Type B pancreatic cell (in vitro differentiated cells): ENCODE measurements around the gene DENND6B. TPM values are rescaled to one million over a fixed set of nuclear protein-coding genes. Genes with fewer than 3 reads are reported as not detected.
A peak's percentile ranks its signal among the peaks of the same experiment; 100 is the strongest.
"Not testable (repeated sequence)": the region's sequence is repeated elsewhere in the genome, so short reads cannot be mapped to it uniquely, and the experiment has no call there.

ENCODE experiments used
- DNase-seq: peaks from one replicate; pipeline ENCODE4 v3.0.0; 2021; ENCODE audit warnings: mixed read lengths; ENCODE audit not compliant: unreplicated experiment; ENCODE audit errors: extremely low spot score
- H3K27ac Mint-ChIP-seq: 2 replicates; pipeline ENCODE4 v1.8.0; 2021; ENCODE audit warnings: mild to moderate bottlenecking, mixed read lengths
- H3K27me3 Mint-ChIP-seq: 2 replicates; pipeline ENCODE4 v1.8.0; 2021; ENCODE audit warnings: mixed read lengths
- H3K36me3 Mint-ChIP-seq: 2 replicates; pipeline ENCODE4 v1.8.0; 2021; ENCODE audit warnings: mixed read lengths
- H3K4me1 Mint-ChIP-seq: one replicate; pipeline ENCODE4 v1.8.0; 2021; ENCODE audit warnings: mixed read lengths; ENCODE audit not compliant: unreplicated experiment
- H3K4me3 Mint-ChIP-seq: 2 replicates; pipeline ENCODE4 v1.8.0; 2021; ENCODE audit warnings: mild to moderate bottlenecking, mixed read lengths
- H3K9me3 Mint-ChIP-seq: 2 replicates; pipeline ENCODE4 v1.8.0; 2021; ENCODE audit warnings: mixed read lengths
- long read RNA-seq: library from polyadenylated mRNA; unstranded; transcript quantifications from one replicate; pipeline ENCODE4 v2.0.0, GENCODE V29; 2020
- total RNA-seq: library from RNA; stranded (reverse); gene quantifications from 2 replicates; pipeline ENCODE4 v1.2.1, GENCODE V29; 2021; ENCODE audit warnings: low replicate concordance
- TF ChIP-seq, protein P1 (sequence below): fragments of 200-600 bp; sonication (generic); conservative IDR thresholded peaks from 2 replicates; pipeline ENCODE4 v1.5.0; 2021; ENCODE audit warnings: antibody characterized with exemption, mild to moderate bottlenecking

DENND6B gene
- 22.1 and 25.6 TPM in 2 replicates for total RNA-seq
- long read RNA-seq, full-length matches to known transcripts: 2 of 4 reads
- long read RNA-seq, partial matches to known transcripts: 1 of 4 reads
- long read RNA-seq, other reads (novel, unspliced or antisense): 1 of 4 reads

GRCh38 chr22:50326956-50327710, at the start of gene DENND6B:
DENND6B (minus strand) TSS chr22:50327012; CDS start chr22:50326988, 24 bp downstream.
- Mint-ChIP-seq H3K9me3 (no peaks in the 10 kb centered on the region), H3K27me3 (no peaks in the 10 kb centered on the region), H3K4me3 (peak within 1 kb of the TSS; percentile 96), H3K27ac (peak within 1 kb of the TSS; percentile 78), H3K36me3 (no peaks in the 10 kb centered on the region), H3K4me1 (peaks cover 7% of the 10 kb centered on the region)
- peak; percentile 90 for DNase-seq
- TF ChIP-seq, protein P1, sequence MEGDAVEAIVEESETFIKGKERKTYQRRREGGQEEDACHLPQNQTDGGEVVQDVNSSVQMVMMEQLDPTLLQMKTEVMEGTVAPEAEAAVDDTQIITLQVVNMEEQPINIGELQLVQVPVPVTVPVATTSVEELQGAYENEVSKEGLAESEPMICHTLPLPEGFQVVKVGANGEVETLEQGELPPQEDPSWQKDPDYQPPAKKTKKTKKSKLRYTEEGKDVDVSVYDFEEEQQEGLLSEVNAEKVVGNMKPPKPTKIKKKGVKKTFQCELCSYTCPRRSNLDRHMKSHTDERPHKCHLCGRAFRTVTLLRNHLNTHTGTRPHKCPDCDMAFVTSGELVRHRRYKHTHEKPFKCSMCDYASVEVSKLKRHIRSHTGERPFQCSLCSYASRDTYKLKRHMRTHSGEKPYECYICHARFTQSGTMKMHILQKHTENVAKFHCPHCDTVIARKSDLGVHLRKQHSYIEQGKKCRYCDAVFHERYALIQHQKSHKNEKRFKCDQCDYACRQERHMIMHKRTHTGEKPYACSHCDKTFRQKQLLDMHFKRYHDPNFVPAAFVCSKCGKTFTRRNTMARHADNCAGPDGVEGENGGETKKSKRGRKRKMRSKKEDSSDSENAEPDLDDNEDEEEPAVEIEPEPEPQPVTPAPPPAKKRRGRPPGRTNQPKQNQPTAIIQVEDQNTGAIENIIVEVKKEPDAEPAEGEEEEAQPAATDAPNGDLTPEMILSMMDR: peak; percentile 73

DNA sequence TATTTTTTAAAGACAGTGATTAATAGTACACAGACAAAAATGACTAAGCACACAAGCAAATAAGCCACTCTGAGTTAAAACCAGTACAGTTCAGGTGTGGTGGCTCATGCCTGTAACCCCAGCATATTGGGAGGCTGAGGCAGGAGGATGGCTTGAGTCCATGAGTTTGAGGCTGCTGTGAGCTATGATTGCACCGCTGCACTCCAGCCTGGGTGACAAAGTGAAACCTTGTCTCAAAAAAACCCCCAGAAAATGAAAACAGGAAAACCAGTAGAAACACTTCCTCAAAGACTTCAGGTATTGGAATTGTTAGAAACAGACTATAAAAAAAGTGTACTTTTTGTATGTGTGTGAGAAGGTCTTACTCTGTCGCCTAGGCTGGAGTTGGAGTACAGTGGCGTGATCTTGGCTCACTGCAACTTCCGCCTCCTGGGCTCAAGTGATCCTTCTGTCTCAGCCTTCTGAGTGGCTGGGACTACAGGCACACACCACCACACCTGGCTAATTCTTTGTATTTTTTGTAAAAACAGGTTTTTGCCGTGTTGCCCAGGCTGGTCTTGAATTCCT, 49.4 kb upstream of the DENND6B start:
- DNase-seq: no peak
- no peaks in the 10 kb centered on the region for H3K9me3 Mint-ChIP-seq
- H3K27me3 Mint-ChIP-seq: no peaks in the 10 kb centered on the region
- H3K27ac Mint-ChIP-seq: no peak overlapping the region
- TF ChIP-seq, protein P1: no peak
- no peak overlapping the region for H3K4me3 Mint-ChIP-seq
- H3K4me1 Mint-ChIP-seq: no peaks in the 10 kb centered on the region
- peaks cover 21% of the 10 kb centered on the region for H3K36me3 Mint-ChIP-seq

DNA sequence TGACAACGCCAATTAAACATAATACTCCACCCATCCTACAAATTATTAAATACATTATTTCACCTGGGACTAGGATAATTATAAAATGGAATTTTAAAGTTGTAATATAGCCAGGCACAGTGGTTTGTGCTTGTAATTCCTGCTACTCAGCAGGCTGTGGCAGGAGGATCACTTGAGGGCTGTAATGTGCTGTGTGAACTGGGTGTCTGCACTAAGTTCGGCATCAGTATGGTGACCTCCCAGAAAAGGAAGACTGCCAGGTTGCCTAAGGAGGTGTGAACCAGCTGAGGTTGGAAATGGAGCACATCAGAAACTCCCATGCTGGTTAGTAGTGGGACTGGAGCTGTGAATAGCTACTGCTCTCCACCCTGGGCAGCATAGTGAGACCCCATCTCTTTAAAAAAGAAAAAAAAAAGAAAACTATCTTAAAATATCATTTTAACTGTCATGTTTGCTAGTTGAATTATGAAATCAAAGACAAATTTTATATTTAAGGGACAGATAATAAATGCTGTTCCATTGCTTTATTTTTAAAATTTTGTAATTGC, 44.4 kb upstream of the DENND6B start:
- H3K36me3 Mint-ChIP-seq: peaks cover 19% of the 10 kb centered on the region

DNA sequence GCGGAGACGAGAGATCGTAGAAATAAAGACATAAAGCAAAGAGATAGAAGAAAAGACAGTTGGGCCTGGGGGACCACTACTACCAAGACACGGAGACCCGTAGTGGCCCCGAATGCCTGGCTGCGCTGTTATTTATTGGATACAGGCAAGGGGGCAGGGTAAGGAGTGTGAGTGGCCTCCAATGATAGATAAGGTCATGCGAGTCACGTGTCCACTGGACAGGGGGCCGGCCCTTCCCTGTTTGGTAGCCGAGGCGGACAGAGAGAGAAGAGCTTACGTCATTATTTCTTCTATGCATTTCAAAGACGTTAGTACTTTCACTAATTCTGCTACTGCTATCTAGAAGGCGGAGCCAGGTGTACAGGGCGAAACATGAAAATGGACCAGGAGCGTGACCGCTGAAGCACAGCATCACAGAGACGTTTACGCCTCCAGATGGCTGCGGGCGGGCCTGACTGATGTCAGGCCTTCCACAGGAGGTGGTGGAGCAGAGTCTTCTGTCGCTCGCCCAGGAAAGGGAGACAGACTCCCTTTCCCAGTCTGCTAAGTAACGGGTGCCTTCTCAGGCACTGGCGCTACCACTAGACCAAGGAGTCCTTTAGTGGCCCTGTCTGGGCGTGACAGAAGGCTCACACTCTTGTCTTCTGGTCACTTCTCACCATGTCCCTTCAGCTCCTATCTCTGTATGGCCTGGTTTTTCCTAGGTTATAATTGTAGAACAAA, 41.1 kb upstream of the DENND6B start:
- Mint-ChIP-seq H3K4me3 (no peak overlapping the region), H3K36me3 (peaks cover 22% of the 10 kb centered on the region), H3K27ac (no peak overlapping the region), H3K27me3 (no peaks in the 10 kb centered on the region), H3K9me3 (no peaks in the 10 kb centered on the region), H3K4me1 (peaks cover 14% of the 10 kb centered on the region)
- TF ChIP-seq, protein P1: no peak
- no peak for DNase-seq

More for the DNA sequence above, 44.4 kb upstream of the DENND6B start:
- TF ChIP-seq, protein P1: no peak
- no peaks in the 10 kb centered on the region for H3K27me3 Mint-ChIP-seq
- no peak overlapping the region for H3K4me3 Mint-ChIP-seq
- DNase-seq: no peak
- no peak overlapping the region for H3K27ac Mint-ChIP-seq
- H3K4me1 Mint-ChIP-seq: peaks cover 9% of the 10 kb centered on the region
- no peaks in the 10 kb centered on the region for H3K9me3 Mint-ChIP-seq

DNA sequence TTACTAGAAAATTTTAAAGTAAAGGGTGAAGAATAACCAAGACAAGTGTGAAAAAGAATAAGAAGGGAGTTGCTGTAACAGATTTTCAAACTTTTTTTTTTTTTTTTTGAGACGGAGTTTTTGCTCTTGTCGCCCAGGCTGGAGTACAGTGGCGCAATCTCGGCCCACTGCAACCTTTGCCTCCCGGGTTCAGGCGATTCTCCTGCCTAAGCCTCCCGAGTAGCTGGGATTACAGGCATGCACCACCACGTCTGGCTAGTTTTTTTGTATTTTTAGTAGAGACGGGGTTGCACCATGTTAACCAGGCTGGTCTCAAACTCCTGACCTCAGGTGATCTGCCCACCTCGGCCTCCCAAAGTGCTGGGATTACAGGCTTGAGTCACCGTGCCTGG, 37.0 kb upstream of the DENND6B start:
- Mint-ChIP-seq H3K4me1 (peaks cover 18% of the 10 kb centered on the region), H3K36me3 (peaks cover 31% of the 10 kb centered on the region)

More for the DNA sequence above, 37.0 kb upstream of the DENND6B start:
- H3K9me3 Mint-ChIP-seq, H3K27me3 Mint-ChIP-seq, H3K4me3 Mint-ChIP-seq, DNase-seq, H3K27ac Mint-ChIP-seq: not testable (repeated sequence)
